H1 (cell line): Measurements from ENCODE around the gene RXRA. TPM values are rescaled to one million over a fixed set of nuclear protein-coding genes. Genes with fewer than 3 reads are reported as not detected.

Experiments
- CTCF ChIA-PET: fragments of 300-600 bp; sonication (Branson Sonifier 250); formaldehyde crosslinking; loops from one replicate; lab custom pipeline; 2021; ENCODE audit not compliant: partially characterized antibody; lab: Charles Lee
- POLR2A ChIA-PET: fragments of 300-600 bp; sonication (Branson Sonifier 250); formaldehyde crosslinking; loops from one replicate; lab custom pipeline; 2021; ENCODE audit warnings: inconsistent platforms; ENCODE audit not compliant: partially characterized antibody; lab: Charles Lee
- DNase-seq, 2 experiments: peaks; one replicate each; pipeline versions ENCODE4 v3.0.0 to v3.0.0-alpha.2; 2010 to 2022; ENCODE audit warnings: low spot score in 2 of 2, low read depth in 1 of 2, mixed read lengths in 1 of 2
- FAIRE-seq: peaks from 2 replicates; lab custom pipeline; 2011; peaks lifted over from hg19 to GRCh38; lab: Jason Lieb, UNC
- H2AFZ ChIP-seq: 2 replicates; pipeline ENCODE4 v1.8.1; 2012; ENCODE audit warnings: low read length, inconsistent platforms
- H2AK5ac ChIP-seq: 2 replicates; pipeline ENCODE4 v1.6.1; 2013; ENCODE audit warnings: low read depth, low read length
- H2BK120ac ChIP-seq: replicated peaks from 2 replicates; pipeline ENCODE3; 2013; ENCODE audit warnings: low read depth, low read length, inconsistent platforms
- H2BK12ac ChIP-seq: 2 replicates; pipeline ENCODE4 v1.6.1; 2013; ENCODE audit warnings: low read depth, low read length
- H2BK15ac ChIP-seq: 2 replicates; pipeline ENCODE4 v1.6.1; 2013; ENCODE audit warnings: low read length
- H2BK20ac ChIP-seq: 2 replicates; pipeline ENCODE4 v1.6.1; 2013; ENCODE audit warnings: low read length
- H2BK5ac ChIP-seq: 2 replicates; pipeline ENCODE4 v1.6.1; 2013; ENCODE audit warnings: low read depth, low read length
- H3K14ac ChIP-seq: 2 replicates; pipeline ENCODE4 v1.6.1; 2013; ENCODE audit warnings: inconsistent platforms; ENCODE audit not compliant: insufficient read length
- H3K18ac ChIP-seq: 2 replicates; pipeline ENCODE4 v1.6.1; 2013; ENCODE audit warnings: low read length; ENCODE audit errors: extremely low read depth
- H3K23ac ChIP-seq: 2 replicates; pipeline ENCODE4 v1.6.1; 2013; ENCODE audit warnings: inconsistent platforms; ENCODE audit not compliant: insufficient read length
- H3K23me2 ChIP-seq: 2 replicates; pipeline ENCODE4 v1.6.1; 2013; ENCODE audit warnings: low read depth, low read length
- H3K27ac ChIP-seq: 2 replicates; pipeline ENCODE4 v1.6.1; 2011; ENCODE audit warnings: low read depth, low read length, inconsistent platforms
- H3K27me3 ChIP-seq, 4 experiments: replicated peaks in 1 of 4; 1 replicate in 1 of 4; 2 replicates in 3 of 4; pipeline versions ENCODE4 v1.6.1 to v1.8.1; 2011 to 2013; ENCODE audit warnings: low read length in 3 of 4, mild to moderate bottlenecking in 3 of 4, inconsistent platforms in 2 of 4, mixed read lengths in 2 of 4, moderate library complexity in 1 of 4; ENCODE audit not compliant: control insufficient read depth in 3 of 4, insufficient read depth in 3 of 4; ENCODE audit errors: extremely low read depth in 1 of 4
- H3K36me3 ChIP-seq, 4 experiments: 2 replicates each; pipeline versions ENCODE4 v1.6.1 to v1.8.1; 2011 to 2013; ENCODE audit warnings: mild to moderate bottlenecking in 4 of 4, low read length in 3 of 4, moderate library complexity in 2 of 4, control low read depth in 1 of 4, inconsistent platforms in 1 of 4; ENCODE audit not compliant: insufficient read depth in 4 of 4, control insufficient read depth in 2 of 4
- H3K4ac ChIP-seq: replicated peaks from 2 replicates; pipeline ENCODE3; 2013; ENCODE audit warnings: low read length, low read depth, mixed read lengths, inconsistent platforms; ENCODE audit not compliant: insufficient read length
- H3K4me1 ChIP-seq, 4 experiments: replicated peaks in 1 of 4; 1 replicate in 1 of 4; 2 replicates in 3 of 4; pipeline versions ENCODE4 v1.6.1 to v1.8.1; 2011 to 2013; ENCODE audit warnings: low read length in 3 of 4, inconsistent platforms in 2 of 4, mixed read lengths in 1 of 4; ENCODE audit not compliant: insufficient read depth in 4 of 4, control insufficient read depth in 3 of 4
- H3K4me2 ChIP-seq, 2 experiments: 2 replicates each; pipeline versions ENCODE4 v1.6.1 to v1.8.1; 2011 to 2013; ENCODE audit warnings: low read depth in 2 of 2, low read length in 2 of 2, control low read depth in 1 of 2, inconsistent platforms in 1 of 2, mild to moderate bottlenecking in 1 of 2; ENCODE audit not compliant: insufficient read depth in 1 of 2
- H3K4me3 ChIP-seq, 4 experiments: fragments of 200-600, 300-600 bp in 1 of 4; sonication (generic), shearing (Covaris generic), sonication (Bioruptor Twin) in 1 of 4; 2 replicates each; pipeline versions ENCODE4 v1.5.1 to v1.8.1; 2011 to 2016; ENCODE audit warnings: low read length in 4 of 4, low read depth in 3 of 4, control low read depth in 2 of 4, inconsistent platforms in 2 of 4, mild to moderate bottlenecking in 2 of 4, mixed read lengths in 1 of 4, moderate library complexity in 1 of 4; ENCODE audit not compliant: insufficient read depth in 2 of 4; ENCODE audit errors: extremely low read depth in 1 of 4
- H3K56ac ChIP-seq: replicated peaks from 2 replicates; pipeline ENCODE3; 2013; ENCODE audit warnings: low read depth, mild to moderate bottlenecking, mixed read lengths, low read length, inconsistent platforms; ENCODE audit not compliant: insufficient read length
- H3K79me1 ChIP-seq: 2 replicates; pipeline ENCODE4 v1.6.1; 2013; ENCODE audit warnings: low read depth, low read length, control low read depth
- H3K79me2 ChIP-seq, 2 experiments: 2 replicates each; pipeline versions ENCODE4 v1.6.1 to v1.8.1; 2012 to 2013; ENCODE audit warnings: low read length in 2 of 2, mild to moderate bottlenecking in 2 of 2, inconsistent platforms in 1 of 2; ENCODE audit not compliant: insufficient read depth in 2 of 2, control insufficient read depth in 1 of 2
- H3K9ac ChIP-seq, 4 experiments: replicated peaks in 1 of 4; 1 replicate in 1 of 4; 2 replicates in 3 of 4; pipeline versions ENCODE4 v1.6.1 to v1.8.1; 2011 to 2013; ENCODE audit warnings: low read depth in 3 of 4, low read length in 3 of 4, control low read depth in 2 of 4, mild to moderate bottlenecking in 2 of 4, moderate library complexity in 2 of 4, inconsistent platforms in 1 of 4; ENCODE audit errors: extremely low read depth in 1 of 4
- H3K9me3 ChIP-seq, 2 experiments: 2 replicates each; pipeline versions ENCODE4 v1.6.1 to v1.8.1; 2012 to 2013; ENCODE audit warnings: mild to moderate bottlenecking in 2 of 2, moderate library complexity in 2 of 2, control low read depth in 1 of 2, inconsistent platforms in 1 of 2, low read depth in 1 of 2, low read length in 1 of 2, mixed read lengths in 1 of 2; ENCODE audit not compliant: insufficient read depth in 2 of 2
- H4K20me1 ChIP-seq, 2 experiments: replicated peaks in 1 of 2; 2 replicates each; pipeline versions ENCODE3 to v1.8.1; 2011 to 2013; ENCODE audit warnings: inconsistent platforms in 2 of 2, low read length in 2 of 2, mild to moderate bottlenecking in 1 of 2; ENCODE audit not compliant: insufficient read depth in 2 of 2, control insufficient read depth in 1 of 2
- H4K5ac ChIP-seq: 2 replicates; pipeline ENCODE4 v1.6.1; 2013; ENCODE audit warnings: low read length, low read depth, mixed read lengths, inconsistent platforms; ENCODE audit not compliant: insufficient read length
- H4K8ac ChIP-seq: 2 replicates; pipeline ENCODE4 v1.8.0; 2013; ENCODE audit warnings: mild to moderate bottlenecking, moderate library complexity, low read length, inconsistent platforms; ENCODE audit not compliant: insufficient read depth; ENCODE audit errors: extremely low read depth
- H4K91ac ChIP-seq: replicated peaks from 2 replicates; pipeline ENCODE3; 2013; ENCODE audit warnings: low read length, mixed read lengths, inconsistent platforms; ENCODE audit not compliant: insufficient read length
- ASH2L ChIP-seq: fragments of 200-600, 300-600 bp; sonication (generic); IDR thresholded peaks from one replicate; pipeline ENCODE4 v1.7.1; 2017; ENCODE audit warnings: low read length
- BCL11A ChIP-seq, 2 experiments: IDR thresholded peaks; one replicate each; pipeline ENCODE4 v1.6.1; 2011; ENCODE audit warnings: low read depth in 2 of 2, low read length in 2 of 2, mild to moderate bottlenecking in 2 of 2
- CHD2 ChIP-seq: IDR thresholded peaks from 2 replicates; pipeline ENCODE4 v1.6.1; 2012; ENCODE audit warnings: low read length, improper control_type of control experiment
- CREB1 ChIP-seq: IDR thresholded peaks from 2 replicates; pipeline ENCODE4 v1.6.1; 2012; ENCODE audit warnings: inconsistent platforms
- EP300 ChIP-seq, 2 experiments: IDR thresholded peaks; 1 replicate in 1 of 2; 2 replicates in 1 of 2; pipeline ENCODE4 v1.6.1; 2011 to 2012; ENCODE audit warnings: low read depth in 2 of 2, low read length in 2 of 2, mild to moderate bottlenecking in 2 of 2, borderline replicate concordance in 1 of 2, inconsistent platforms in 1 of 2, moderate library complexity in 1 of 2
- GABPA ChIP-seq: IDR thresholded peaks from 2 replicates; pipeline ENCODE4 v1.6.1; 2011; ENCODE audit warnings: mild to moderate bottlenecking, low read length, moderate library complexity, borderline replicate concordance; ENCODE audit not compliant: insufficient read depth
- HDAC2 ChIP-seq, 2 experiments: fragments of 300-600 bp in 1 of 2; sonication (generic) in 1 of 2; IDR thresholded peaks; 2 replicates each; pipeline ENCODE4 v1.6.1; 2011 to 2012; ENCODE audit warnings: low read depth in 2 of 2, low read length in 2 of 2, mild to moderate bottlenecking in 2 of 2, moderate library complexity in 2 of 2, borderline replicate concordance in 1 of 2, inconsistent platforms in 1 of 2
- JUN ChIP-seq: IDR thresholded peaks from 2 replicates; pipeline ENCODE4 v1.6.1; 2011; ENCODE audit warnings: low read depth, mild to moderate bottlenecking, improper control_type of control experiment, low read length
- NRF1 ChIP-seq: IDR thresholded peaks from 2 replicates; pipeline ENCODE4 v1.6.1; 2011; ENCODE audit warnings: mild to moderate bottlenecking, low read depth, low read length, improper control_type of control experiment
- SP1 ChIP-seq: IDR thresholded peaks from 2 replicates; pipeline ENCODE4 v1.6.1; 2011; ENCODE audit warnings: low read depth, low read length
- SP2 ChIP-seq: IDR thresholded peaks from 2 replicates; pipeline ENCODE4 v1.6.1; 2012; ENCODE audit warnings: mild to moderate bottlenecking, low read length, inconsistent platforms
- TAF1 ChIP-seq: IDR thresholded peaks from 2 replicates; pipeline ENCODE4 v1.6.1; 2011; ENCODE audit warnings: mild to moderate bottlenecking, low read depth, low read length
- TAF7 ChIP-seq: optimal IDR thresholded peaks from 2 replicates; pipeline ENCODE3; 2011; ENCODE audit warnings: low read depth, mild to moderate bottlenecking, inconsistent platforms, low read length, moderate library complexity, borderline replicate concordance
- WGBS, 2 experiments: shearing (Covaris generic) in 1 of 2; methylation state at CpG; one replicate each; pipeline versions ENCODE4 v1.1.6 to v1.1.7; 2013 to 2015; ENCODE audit warnings: low lambda C conversion rate in 2 of 2, mixed read lengths in 2 of 2, inconsistent platforms in 1 of 2, low coverage in 1 of 2, missing lambda C conversion rate in 1 of 2; ENCODE audit not compliant: insufficient replicate concordance in 2 of 2, insufficient coverage in 1 of 2, insufficient read length in 1 of 2; ENCODE audit errors: extremely low coverage in 1 of 2, missing lambda C conversion rate in 1 of 2; 5-methylcytosine and 5-hydroxymethylcytosine counted together
- polyA plus RNA-seq, 7 experiments: library from polyadenylated mRNA; depleted of rRNA in 3 of 7; stranded (reverse) in 5 of 7; unstranded in 2 of 7; fragments of >200 nt in 5 of 7; fragments of 200-250 nt in 2 of 7; gene quantifications; 1 replicate in 5 of 7; 2 replicates in 1 of 7; 4 replicates in 1 of 7; pipeline versions ENCODE4 v1.2.1 to v1.2.3, GENCODE V29; 2011 to 2013; ENCODE audit warnings: missing spikeins in 2 of 7, mixed read lengths in 2 of 7
- total RNA-seq: library from RNA; stranded (reverse); fragmentation: NEBNext Ultra II Directional; extraction: Animal tissue kit (Norgen Biotek cat#: 25700); gene quantifications from 2 replicates; pipeline ENCODE4 v1.2.1, GENCODE V29; 2021

Gene RXRA
- total and polyA plus RNA-seq, 2 of the 8 experiments (the other 6 are each of a cell fraction or from before 2014, with no cell fraction given): 9.8 to 29.4 TPM

DNA sequence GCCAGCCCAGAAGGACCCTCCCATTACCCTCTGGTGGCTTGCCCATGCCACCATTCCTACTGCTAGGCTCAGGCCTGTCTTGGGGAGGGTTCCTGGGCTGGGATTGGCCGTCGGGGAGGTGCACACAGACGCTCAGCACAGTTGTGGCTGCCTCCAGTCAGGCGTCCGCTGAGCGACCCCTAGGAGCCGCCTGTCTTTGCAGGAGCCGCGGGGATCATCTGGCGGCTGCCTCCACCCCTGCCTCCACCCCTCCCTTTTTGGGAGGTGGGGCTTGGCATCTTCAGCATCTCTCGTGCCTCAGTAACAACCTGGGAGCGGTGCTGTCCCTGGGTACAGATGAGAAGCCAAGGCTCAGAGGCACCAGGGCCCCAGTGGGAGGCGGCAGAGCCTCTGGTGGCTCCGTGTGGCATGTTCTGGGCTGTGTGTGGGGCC, 39.6 kb downstream of the RXRA start:
- Histone ChIP-seq H4K91ac (no peak overlapping the region), H2BK12ac (no peak overlapping the region), H3K4me1 (peaks cover 0 to 3% (median 0%) of the 10 kb centered on the region in 4 experiments; a peak in 1 of 7 replicates), H3K18ac (no peak overlapping the region; the same call in 1 of the 2 replicates), H3K4ac (no peak overlapping the region), H3K79me2 (peaks cover 5 to 36% of the 10 kb centered on the region in 2 experiments), H3K27me3 (no peaks in the 10 kb centered on the region), H2BK15ac (no peak overlapping the region), H3K27ac (no peak overlapping the region), H3K4me3 (no peak overlapping the region), H2BK20ac (no peak overlapping the region), H3K14ac (no peak overlapping the region), H4K8ac (peak overlapping the region; percentile 89), H3K23me2 (peaks cover 11% of the 10 kb centered on the region; the same call in 1 of the 2 replicates), H4K20me1 (peaks cover 10 to 29% of the 10 kb centered on the region in 2 experiments), H3K23ac (no peak overlapping the region), H3K36me3 (no peaks in the 10 kb centered on the region), H3K56ac (no peak overlapping the region), H2AK5ac (no peak overlapping the region), H2AFZ (no peak overlapping the region), H3K4me2 (no peak overlapping the region), H3K9ac (no peak overlapping the region), H2BK5ac (no peak overlapping the region), H3K79me1 (peaks cover 23% of the 10 kb centered on the region), H4K5ac (no peak overlapping the region), H2BK120ac (no peak overlapping the region), H3K9me3 (no peaks in the 10 kb centered on the region)
- no peak for DNase-seq
- CTCF ChIA-PET: interaction anchor here (0.7 to 2.2 kb wide), 5 partner anchors 14 to 97 kb away, joined by 3 to 8 read pairs (median 3); no protein-coding TSS in a partner anchor
- WGBS, 2 experiments: 67% methylated on average over 4 of the region's 14 CpGs; no CpG with 5 or more reads in 1 of the 2 experiments
- POLR2A ChIA-PET: interaction anchor here (1.1 kb wide), 1 partner anchor 18 kb away, joined by 4 read pairs; no protein-coding TSS in a partner anchor
- no peak for FAIRE-seq
- TF ChIP-seq SP2 (no peak), GABPA (no peak), NRF1 (no peak), CREB1 (no peak), TAF1 (no peak), JUN (no peak), CHD2 (no peak), EP300 (IDR thresholded peaks at IDR 0.05; ENCODE audit: borderline replicate concordance in 1 of 2, low read depth in 2 of 2, low read length in 2 of 2) (no peak), SP1 (no peak), BCL11A (IDR thresholded peaks at IDR 0.05; ENCODE audit: low read depth in 2 of 2, low read length in 2 of 2) (no peak), HDAC2 (IDR thresholded peaks at IDR 0.05; ENCODE audit: borderline replicate concordance in 1 of 2, low read depth in 2 of 2, low read length in 2 of 2) (no peak), ASH2L (no peak), TAF7 (no peak)
